Heart right ventricle (tissue), 16 donors: ENCODE results near the gene TBC1D22A. TPM values are rescaled to one million over a fixed set of nuclear protein-coding genes. Genes with fewer than 3 reads are reported as not detected.

ENCODE experiments used
- ATAC-seq, 8 donors: fragments of 200-7000 bp; cut with Tn5 transposase; one replicate each; pipeline ENCODE4 v1.9.1; 2020; ENCODE audit warnings: mild to moderate bottlenecking in 8 of 8, moderate library complexity in 8 of 8, moderate number of reproducible peaks in 1 of 8
- DNase-seq, 2 donors: peaks; one replicate each; pipeline ENCODE4 v3.0.0-alpha.2; 2020
- H3K27ac ChIP-seq, 10 donors: fragments of 200-600 bp; sonication (generic) in 2 of 10; one replicate each; pipeline versions ENCODE4 v1.5.0 to v1.8.0; 2020 to 2022; ENCODE audit warnings: mild to moderate bottlenecking in 3 of 10
- H3K27me3 ChIP-seq, 7 donors: fragments of 200-600 bp; one replicate each; pipeline ENCODE4 v1.8.0; 2021 to 2022; ENCODE audit warnings: mild to moderate bottlenecking in 2 of 7
- H3K36me3 ChIP-seq, 9 donors: fragments of 200-600 bp; sonication (generic) in 1 of 9; one replicate each; pipeline versions ENCODE4 v1.5.0 to v1.8.0; 2020 to 2022; ENCODE audit warnings: mild to moderate bottlenecking in 2 of 9
- H3K4me1 ChIP-seq, 9 donors: fragments of 200-600 bp; sonication (generic) in 1 of 9; one replicate each; pipeline versions ENCODE4 v1.5.0 to v1.8.0; 2020 to 2022; ENCODE audit warnings: mild to moderate bottlenecking in 4 of 9
- H3K4me3 ChIP-seq, 10 donors: fragments of 200-600 bp; sonication (generic) in 2 of 10; one replicate each; pipeline versions ENCODE4 v1.5.0 to v1.8.0; 2020 to 2022; ENCODE audit warnings: mild to moderate bottlenecking in 7 of 10, moderate library complexity in 2 of 10
- H3K9me3 ChIP-seq, 11 donors: fragments of 200-600 bp in 10 of 11; sonication (generic) in 2 of 11; one replicate each; pipeline versions ENCODE4 v1.5.0 to v1.8.0; 2013 to 2022; ENCODE audit warnings: mild to moderate bottlenecking in 2 of 11, control low read depth in 1 of 11, moderate library complexity in 1 of 11
- WGBS, 2 donors: extraction: QIAGEN DNeasy Blood & Tissue Kit; methylation state at CpG; one replicate each; pipeline ENCODE4 v1.1.7; 2013; ENCODE audit warnings: inconsistent platforms in 1 of 2; 5-methylcytosine and 5-hydroxymethylcytosine counted together
- intact Hi-C, 10 donors: fragments of 100-400 bp; cut with DNase I; formaldehyde crosslinking; loops; one replicate each; pipeline versions ENCODE4 v1.11.1 to v1.14.2; 2022
- polyA plus RNA-seq, 2 donors: library from polyadenylated mRNA; stranded (reverse); fragments of 200-250 nt; gene quantifications; one replicate each; pipeline ENCODE4 v1.2.3, GENCODE V29; 2013
- total RNA-seq, 10 donors: library from RNA; stranded (reverse); fragmentation: NEBNext Ultra II Directional in 3 of 10; extraction: Animal tissue kit (Norgen Biotek cat#: 25700) in 3 of 10; gene quantifications; one replicate each; pipeline versions ENCODE4 v1.2.1 to v1.2.4, GENCODE V29; 2021 to 2023
- TF ChIP-seq, protein P1 (sequence below), 9 donors: fragments of 200-600 bp; sonication (generic) in 2 of 9; IDR thresholded peaks; one replicate each; pipeline versions ENCODE4 v1.5.0 to v1.8.0; 2021 to 2022; ENCODE audit warnings: antibody characterized with exemption in 9 of 9, mild to moderate bottlenecking in 5 of 9, moderate library complexity in 1 of 9
- donor health status: Arrhythmogenic right ventricular cardiomyopathy.
- donor health status: ischemic (EF 13 %, LVEDD 7.1; RV severe dilation, severe dysfunction).
- donor health status: healthy with polysubstance abuse.
- donor health status: DM: no; HTN: yes; CAD: no.
- donor health status: DM: no; HTN: no; CAD: no.
- donor health status: ischemic (EF 25% LVEDD 6.9; RV normal size, moderate dysfunction).
- donor health status: ischemic (EF 25% LVEDD 5.7; RV mildly dilated, moderate dysfunction).
- donor health status: healthy.
- donor health status: DM: yes; HTN: yes; CAD: no.
- donor health status: Ischemic cardiomyopathy.
- donor health status: ischemic (EF 35%, LVEDD 5.7; RV mildly dilated, moderate dysfunction).
- donor health status: nonischemic (EF 11% LVEDD 7.7; RV severe dilation, severe dysfunction).
- donor health status: DM: yes; HTN: yes; CAD: no.
- donor health status: PGD.
- donor health status: ischemic (EF 29% LVEDD 5.4; RV normal size, mild dysfunction).
- donor health status: nonischemic (EF 23%, LVEDD 6.1; RV moderate dilation, normal function).

The TBC1D22A gene
- total and polyA plus RNA-seq, 12 donors: 7.2 to 27.9 (median 17.9) TPM

DNA sequence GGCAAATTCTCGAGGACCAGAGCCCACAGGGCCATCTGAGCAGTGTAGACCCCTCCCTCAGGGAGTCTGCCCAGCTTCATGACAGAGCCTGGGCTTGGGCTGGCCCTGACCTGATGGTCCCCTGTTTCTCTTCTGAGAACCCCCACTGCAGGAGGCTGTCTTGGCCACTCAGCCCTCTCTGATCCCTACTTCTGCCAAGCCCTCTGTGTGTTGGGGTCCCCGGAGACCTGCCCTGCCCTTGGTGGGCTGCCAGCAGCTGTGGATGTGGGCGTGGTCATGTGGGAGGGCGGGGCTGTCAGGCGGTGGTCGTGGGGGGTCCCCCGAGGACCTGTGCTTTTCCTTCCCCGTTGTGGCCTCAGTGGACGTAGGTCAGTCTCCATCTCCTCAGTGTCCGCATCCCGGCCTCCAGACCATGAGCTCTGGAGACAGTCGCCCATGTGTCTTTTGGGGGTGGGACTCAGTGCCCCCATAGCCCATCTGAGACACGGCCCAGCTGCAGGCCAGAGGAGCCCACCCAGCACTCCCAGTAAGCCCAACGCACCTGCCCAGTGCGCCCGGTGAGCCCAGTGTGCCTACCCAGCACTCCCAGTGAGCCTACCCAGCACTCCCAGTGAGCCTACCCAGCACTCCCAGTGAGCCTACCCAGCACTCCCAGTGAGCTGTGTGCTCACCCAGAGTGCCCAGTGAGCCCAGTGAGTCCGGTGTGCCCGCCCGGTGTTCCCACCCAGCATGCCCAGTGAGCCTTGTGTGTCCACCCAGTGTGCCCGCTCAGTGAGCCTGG lies 409.2 kb downstream of the TBC1D22A start:
- peak in 1 of 2 donors; percentile 11 for DNase-seq
- no peak for ATAC-seq
- Histone ChIP-seq H3K4me3 (no peak overlapping the region), H3K36me3 (peaks cover 0 to 21% (median 0%) of the 10 kb centered on the region in 9 donors), H3K4me1 (peaks cover 0 to 21% (median 7%) of the 10 kb centered on the region in 9 donors), H3K27ac (no peak overlapping the region), H3K9me3 (peaks cover 0 to 7% (median 0%) of the 10 kb centered on the region in 11 donors), H3K27me3 (no peaks in the 10 kb centered on the region)
- intact Hi-C loops: no loop called here
- WGBS, 2 donors: 90 to 92% methylated on average over 20 of the region's 20 CpGs
- TF ChIP-seq, protein P1, sequence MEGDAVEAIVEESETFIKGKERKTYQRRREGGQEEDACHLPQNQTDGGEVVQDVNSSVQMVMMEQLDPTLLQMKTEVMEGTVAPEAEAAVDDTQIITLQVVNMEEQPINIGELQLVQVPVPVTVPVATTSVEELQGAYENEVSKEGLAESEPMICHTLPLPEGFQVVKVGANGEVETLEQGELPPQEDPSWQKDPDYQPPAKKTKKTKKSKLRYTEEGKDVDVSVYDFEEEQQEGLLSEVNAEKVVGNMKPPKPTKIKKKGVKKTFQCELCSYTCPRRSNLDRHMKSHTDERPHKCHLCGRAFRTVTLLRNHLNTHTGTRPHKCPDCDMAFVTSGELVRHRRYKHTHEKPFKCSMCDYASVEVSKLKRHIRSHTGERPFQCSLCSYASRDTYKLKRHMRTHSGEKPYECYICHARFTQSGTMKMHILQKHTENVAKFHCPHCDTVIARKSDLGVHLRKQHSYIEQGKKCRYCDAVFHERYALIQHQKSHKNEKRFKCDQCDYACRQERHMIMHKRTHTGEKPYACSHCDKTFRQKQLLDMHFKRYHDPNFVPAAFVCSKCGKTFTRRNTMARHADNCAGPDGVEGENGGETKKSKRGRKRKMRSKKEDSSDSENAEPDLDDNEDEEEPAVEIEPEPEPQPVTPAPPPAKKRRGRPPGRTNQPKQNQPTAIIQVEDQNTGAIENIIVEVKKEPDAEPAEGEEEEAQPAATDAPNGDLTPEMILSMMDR (IDR thresholded peaks at IDR 0.05): no peak

DNA sequence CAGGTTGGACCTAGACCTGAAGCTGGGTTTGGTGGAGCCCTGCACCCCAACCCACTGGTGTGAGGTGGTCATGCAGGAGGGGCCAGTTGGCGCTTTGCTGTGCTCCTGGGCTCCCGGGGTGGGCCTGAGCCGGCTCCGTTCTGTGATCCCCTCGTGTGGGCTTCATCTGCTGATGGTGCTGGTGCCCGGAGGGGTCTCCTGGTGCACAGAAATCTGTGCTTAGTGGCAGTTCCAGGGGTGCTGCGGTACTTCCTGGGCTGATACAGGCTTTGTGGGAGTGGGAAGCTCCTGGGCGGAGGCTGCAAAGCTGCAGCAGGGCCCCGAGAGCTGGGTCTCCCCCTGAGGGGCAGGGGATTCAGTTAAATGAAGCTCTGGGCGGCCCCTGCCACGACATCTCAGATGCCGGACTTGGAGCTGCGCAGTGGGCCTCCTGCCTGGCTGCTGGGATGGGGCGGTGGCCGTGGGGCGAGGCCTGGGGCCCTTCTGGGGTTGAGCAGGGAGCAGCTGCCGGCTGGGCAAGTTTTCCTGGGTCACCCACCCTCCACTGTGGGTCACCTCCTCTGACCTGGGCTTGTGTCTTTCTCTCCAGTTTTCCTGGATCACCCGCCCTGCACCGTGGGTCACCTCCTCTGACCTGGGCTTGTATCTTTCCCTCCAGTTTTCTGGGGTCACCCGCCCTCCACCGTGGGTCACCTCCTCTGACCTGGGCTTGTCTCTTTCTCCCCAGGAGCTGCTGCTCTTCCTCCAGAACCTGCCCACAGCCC lies 410.5 kb downstream of the TBC1D22A start:
- DNase-seq (peak in 1 of 2 donors; percentile 6), ATAC-seq (no peak)
- intact Hi-C loops: no loop called here
- TF ChIP-seq, protein P1 (IDR thresholded peaks at IDR 0.05): no peak
- no peak overlapping the region for H3K4me3 ChIP-seq
- no peaks in the 10 kb centered on the region for H3K27me3 ChIP-seq
- peaks cover 0 to 21% (median 0%) of the 10 kb centered on the region in 9 donors for H3K36me3 ChIP-seq
- no peaks in the 10 kb centered on the region for H3K9me3 ChIP-seq
- H3K27ac ChIP-seq: no peak overlapping the region
- H3K4me1 ChIP-seq: peaks cover 0 to 21% (median 7%) of the 10 kb centered on the region in 9 donors
- 94 to 95% methylated on average over 21 of the region's 21 CpGs for WGBS, 2 donors

DNA sequence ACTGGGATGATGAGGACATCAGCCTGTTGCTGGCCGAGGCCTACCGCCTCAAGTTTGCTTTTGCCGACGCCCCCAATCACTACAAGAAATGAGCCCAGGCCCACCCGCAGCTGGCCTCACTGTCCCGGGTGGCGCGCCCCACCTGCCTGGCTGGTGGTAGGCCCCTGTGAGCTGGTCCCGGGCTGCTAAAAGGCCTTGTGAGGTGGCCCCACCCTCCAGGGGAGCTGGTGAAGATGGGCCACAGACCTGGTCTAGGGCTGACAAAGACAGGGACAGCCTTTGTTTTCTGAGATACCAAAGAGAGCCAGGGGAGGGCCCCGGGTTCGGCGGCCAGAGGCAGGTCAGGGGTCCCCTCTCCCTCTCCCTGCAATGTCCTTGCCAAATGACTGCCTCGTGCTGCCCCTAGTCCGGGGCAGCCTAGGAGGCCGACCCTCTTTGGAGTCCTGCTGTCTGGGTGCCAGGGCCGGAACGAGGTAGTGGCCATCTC lies 411.1 kb downstream of the TBC1D22A start:
- 90 to 94% methylated on average over 16 to 17 of the region's 17 CpGs for whole genome bisulfite sequencing, 2 donors
- intact Hi-C loops: no loop called here
- H3K27ac ChIP-seq: no peak overlapping the region
- DNase-seq (peak in 1 of 2 donors; percentile 8), ATAC-seq (no peak)
- no peak overlapping the region for H3K4me3 ChIP-seq
- H3K36me3 ChIP-seq: peaks cover 0 to 21% (median 0%) of the 10 kb centered on the region in 9 donors
- H3K9me3 ChIP-seq: no peaks in the 10 kb centered on the region
- peaks cover 0 to 21% (median 7%) of the 10 kb centered on the region in 9 donors for H3K4me1 ChIP-seq
- TF ChIP-seq, protein P1 (IDR thresholded peaks at IDR 0.05): no peak
- no peaks in the 10 kb centered on the region for H3K27me3 ChIP-seq

DNA sequence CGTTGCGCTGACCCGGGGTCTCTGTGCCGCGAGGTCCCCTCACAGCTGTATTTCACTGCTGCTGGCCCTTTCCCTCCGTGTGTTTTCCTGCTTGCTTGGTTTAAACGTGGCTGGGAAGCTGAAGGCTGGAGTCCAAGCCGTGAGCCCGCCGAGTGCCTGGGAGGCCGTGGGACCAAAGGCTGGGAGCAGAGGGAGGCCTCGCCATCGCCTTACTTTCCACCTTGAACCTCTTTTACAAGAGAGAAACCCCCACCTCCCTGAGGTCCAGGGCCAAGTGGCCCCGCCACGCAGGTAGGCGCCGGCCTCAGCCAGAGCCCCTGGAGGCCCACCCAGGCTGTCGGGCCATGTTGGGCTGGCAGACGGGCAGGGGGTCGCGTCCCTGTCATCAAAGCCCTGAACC lies 411.6 kb downstream of the TBC1D22A start:
- WGBS, 2 donors: 96 to 97% methylated on average over 21 of the region's 21 CpGs
- Histone ChIP-seq H3K9me3 (no peaks in the 10 kb centered on the region), H3K4me1 (peaks cover 0 to 21% (median 7%) of the 10 kb centered on the region in 9 donors), H3K4me3 (no peak overlapping the region), H3K27ac (no peak overlapping the region), H3K27me3 (no peaks in the 10 kb centered on the region), H3K36me3 (peaks cover 0 to 16% (median 0%) of the 10 kb centered on the region in 9 donors)
- intact Hi-C loops: no loop called here
- ATAC-seq (no peak), DNase-seq (peak in 1 of 2 donors; percentile 9)
- TF ChIP-seq, protein P1 (IDR thresholded peaks at IDR 0.05): no peak
